Measurements from ENCODE around the gene TMEM201. TPM values are rescaled to one million over a fixed set of nuclear protein-coding genes. Genes with fewer than 3 reads are reported as not detected.

Gene TMEM201
- total and polyA plus RNA-seq, 2 of the 8 experiments (the other 6 are each of a cell fraction or from before 2014, with no cell fraction given), result 8.2 to 27.1 TPM

DNA sequence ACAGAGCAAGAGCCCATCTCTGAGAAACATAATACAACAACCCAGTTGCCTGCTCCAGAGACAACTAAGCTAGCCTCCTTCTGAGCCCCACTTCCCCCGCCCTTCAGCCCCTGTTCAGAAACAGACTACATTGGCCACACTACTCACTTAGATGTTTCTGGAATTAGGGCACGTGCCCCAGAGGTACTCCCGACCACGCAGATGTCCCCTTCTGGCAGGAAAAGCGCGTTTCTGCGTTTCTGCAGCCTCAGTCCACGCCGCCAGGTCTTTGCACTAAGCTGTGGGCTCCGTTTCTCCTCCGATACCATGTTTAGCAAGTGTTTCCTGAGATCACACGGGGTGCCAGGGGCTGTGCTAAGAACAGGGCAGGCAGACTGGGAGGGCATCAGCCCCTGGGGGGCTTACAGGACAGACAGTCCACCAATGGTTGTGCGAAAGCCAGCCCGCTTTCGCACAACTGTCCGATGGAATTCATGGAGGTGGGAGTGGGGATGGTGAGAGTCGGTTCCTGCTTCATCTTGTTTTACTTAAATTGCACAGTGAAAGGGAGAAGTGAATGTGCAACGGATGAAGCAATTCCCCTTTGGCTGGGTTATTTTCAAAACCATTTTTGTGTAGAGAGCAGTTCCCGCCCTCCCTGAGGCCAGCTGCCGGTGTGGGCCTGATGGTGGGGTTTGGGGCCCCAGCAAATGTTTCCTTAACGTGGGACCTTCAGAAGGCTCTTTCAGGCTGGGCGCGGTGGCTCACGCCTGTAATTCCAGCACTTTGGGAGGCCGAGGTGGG is 65.5 kb downstream of the TMEM201 start:
- Histone ChIP-seq H3K23me2 (ENCODE audit: low read depth, low read length) (peaks cover 8% of the 10 kb centered on the region), H3K14ac (ENCODE audit: insufficient read length) (no peak overlapping the region), H3K4me2 (ENCODE audit: insufficient read depth in 1 of 2, low read depth in 2 of 2, low read length in 2 of 2) (no peak overlapping the region), H3K23ac (ENCODE audit: insufficient read length) (no peak overlapping the region), H4K20me1 (replicated peaks in 1 of 2; ENCODE audit: control insufficient read depth in 1 of 2, insufficient read depth in 2 of 2, low read length in 2 of 2) (no peaks in the 10 kb centered on the region), H2BK120ac (replicated peaks; ENCODE audit: low read depth, low read length) (no peak overlapping the region), H2BK5ac (ENCODE audit: low read depth, low read length) (no peak overlapping the region; the same call in 1 of the 2 replicates), H3K56ac (replicated peaks; ENCODE audit: insufficient read length, low read depth, low read length) (no peak overlapping the region), H4K5ac (ENCODE audit: insufficient read length, low read depth, low read length) (no peak overlapping the region), H3K36me3 (ENCODE audit: control insufficient read depth in 2 of 4, insufficient read depth in 4 of 4, low read length in 3 of 4) (no peaks in the 10 kb centered on the region), H4K91ac (replicated peaks; ENCODE audit: insufficient read length, low read length) (no peak overlapping the region), H3K4me3 (ENCODE audit: extremely low read depth in 1 of 4, insufficient read depth in 2 of 4, low read depth in 3 of 4, low read length in 4 of 4) (no peak overlapping the region), H3K27me3 (replicated peaks in 1 of 4; ENCODE audit: control insufficient read depth in 3 of 4, extremely low read depth in 1 of 4, insufficient read depth in 3 of 4, low read length in 3 of 4) (peaks cover 5 to 33% (median 29%) of the 10 kb centered on the region in 4 experiments), H2BK15ac (ENCODE audit: low read length) (no peak overlapping the region), H3K18ac (ENCODE audit: extremely low read depth, low read length) (no peak overlapping the region; the same call in 1 of the 2 replicates), H3K9me3 (ENCODE audit: insufficient read depth in 2 of 2, low read depth in 1 of 2, low read length in 1 of 2) (no peaks in the 10 kb centered on the region), H3K4ac (replicated peaks; ENCODE audit: insufficient read length, low read depth, low read length) (no peak overlapping the region), H2AK5ac (ENCODE audit: low read depth, low read length) (no peak overlapping the region), H3K27ac (ENCODE audit: low read depth, low read length) (no peak overlapping the region), H3K79me1 (ENCODE audit: low read depth, low read length) (no peaks in the 10 kb centered on the region), H3K4me1 (replicated peaks in 1 of 4; ENCODE audit: control insufficient read depth in 3 of 4, insufficient read depth in 4 of 4, low read length in 3 of 4) (peaks cover 0 to 3% (median 0%) of the 10 kb centered on the region in 4 experiments; a peak in 3 of 7 replicates), H2BK20ac (ENCODE audit: low read length) (no peak overlapping the region), H4K8ac (ENCODE audit: extremely low read depth, insufficient read depth, low read length) (no peak overlapping the region), H2AFZ (ENCODE audit: low read length) (no peak overlapping the region), H2BK12ac (ENCODE audit: low read depth, low read length) (no peak overlapping the region), H3K9ac (replicated peaks in 1 of 4; ENCODE audit: extremely low read depth in 1 of 4, low read depth in 3 of 4, low read length in 3 of 4) (no peak overlapping the region), H3K79me2 (ENCODE audit: control insufficient read depth in 1 of 2, insufficient read depth in 2 of 2, low read length in 2 of 2) (no peaks in the 10 kb centered on the region)
- 87% methylated on average over 25 of the region's 25 CpGs; no CpG with 5 or more reads in 1 of the 2 experiments for WGBS, 2 experiments (ENCODE audit: extremely low coverage in 1 of 2, insufficient coverage in 1 of 2, insufficient read length in 1 of 2, insufficient replicate concordance in 2 of 2, low coverage in 1 of 2, low lambda C conversion rate in 2 of 2, missing lambda C conversion rate in 1 of 2)
- ChIA-PET POLR2A (ENCODE audit: partially characterized antibody) (interaction anchor here (0.7 to 1.3 kb wide), 3 partner anchors 20 to 57 kb away, joined by 3 to 4 read pairs (median 3); no protein-coding TSS in a partner anchor), CTCF (ENCODE audit: partially characterized antibody) (interaction anchor here (0.6 to 2.0 kb wide), 13 partner anchors 9 to 68 kb away, joined by 3 to 11 read pairs (median 3); no protein-coding TSS in a partner anchor)
- FAIRE-seq (no peak), DNase-seq (ENCODE audit: low read depth in 1 of 2, low spot score in 2 of 2) (no peak)
- TF ChIP-seq CREB1 (IDR thresholded peaks at IDR 0.05) (no peak), GABPA (IDR thresholded peaks at IDR 0.05; ENCODE audit: borderline replicate concordance, insufficient read depth, low read length) (no peak), SAP30 (IDR thresholded peaks at IDR 0.05; ENCODE audit: insufficient read depth, insufficient replicate concordance, low read length) (no peak), CTBP2 (IDR thresholded peaks at IDR 0.05; ENCODE audit: borderline replicate concordance, insufficient read depth, insufficient read length, low read length) (no peak), EZH2 (IDR thresholded peaks at IDR 0.05; ENCODE audit: low read depth, low read length, severe bottlenecking) (no peak), GTF2F1 (IDR thresholded peaks at IDR 0.05; ENCODE audit: borderline replicate concordance, low read depth, low read length) (no peak), ASH2L (IDR thresholded peaks at IDR 0.05; ENCODE audit: low read length) (no peak), TEAD4 (IDR thresholded peaks at IDR 0.05; ENCODE audit: low read depth, low read length) (no peak), RFX5 (IDR thresholded peaks at IDR 0.05; ENCODE audit: borderline replicate concordance, low read depth, low read length) (no peak), POLR2AphosphoS5 (IDR thresholded peaks at IDR 0.05; ENCODE audit: low read depth, low read length) (no peak)
- TF ChIP-seq, protein P1, sequence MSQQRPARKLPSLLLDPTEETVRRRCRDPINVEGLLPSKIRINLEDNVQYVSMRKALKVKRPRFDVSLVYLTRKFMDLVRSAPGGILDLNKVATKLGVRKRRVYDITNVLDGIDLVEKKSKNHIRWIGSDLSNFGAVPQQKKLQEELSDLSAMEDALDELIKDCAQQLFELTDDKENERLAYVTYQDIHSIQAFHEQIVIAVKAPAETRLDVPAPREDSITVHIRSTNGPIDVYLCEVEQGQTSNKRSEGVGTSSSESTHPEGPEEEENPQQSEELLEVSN (IDR thresholded peaks at IDR 0.05), result no peak
